Progenitor cell of endocrine pancreas (in vitro differentiated cells): ENCODE measurements around the gene CACNA1E. TPM values are rescaled to one million over a fixed set of nuclear protein-coding genes. Genes with fewer than 3 reads are reported as not detected.

Source experiments
- DNase-seq: peaks from one replicate; pipeline ENCODE4 v3.0.0; 2021; ENCODE audit warnings: low spot score; ENCODE audit not compliant: unreplicated experiment
- H3K27ac Mint-ChIP-seq: 2 replicates; pipeline ENCODE4 v1.8.0; 2021; ENCODE audit warnings: mild to moderate bottlenecking, moderate library complexity, mixed read lengths
- H3K27me3 Mint-ChIP-seq: 2 replicates; pipeline ENCODE4 v1.8.0; 2021; ENCODE audit warnings: mixed read lengths
- H3K36me3 Mint-ChIP-seq: 2 replicates; pipeline ENCODE4 v1.8.0; 2022; ENCODE audit warnings: mixed read lengths; ENCODE audit not compliant: insufficient read depth
- H3K4me1 Mint-ChIP-seq: 2 replicates; pipeline ENCODE4 v1.8.0; 2021; ENCODE audit warnings: low read depth, mixed read lengths
- H3K4me3 Mint-ChIP-seq: 2 replicates; pipeline ENCODE4 v1.8.0; 2021; ENCODE audit warnings: low read depth, mild to moderate bottlenecking, moderate library complexity, mixed read lengths
- H3K9me3 Mint-ChIP-seq: 2 replicates; pipeline ENCODE4 v1.8.0; 2021; ENCODE audit warnings: low read depth, mixed read lengths
- CTCF ChIP-seq: fragments of 200-600 bp; sonication (generic); IDR thresholded peaks from one replicate; pipeline ENCODE4 v1.5.0; 2021; ENCODE audit warnings: antibody characterized with exemption, mild to moderate bottlenecking; ENCODE audit not compliant: unreplicated experiment
- total RNA-seq: library from RNA; stranded (reverse); gene quantifications from 2 replicates; pipeline ENCODE4 v1.2.1, GENCODE V29; 2021

CACNA1E gene
- total RNA-seq, 1 donor from 2014 or later: 0.55 TPM

- no peak overlapping the region for H3K27ac Mint-ChIP-seq
- DNase-seq: no peak
- H3K36me3 Mint-ChIP-seq: no peaks in the 10 kb centered on the region
- H3K4me1 Mint-ChIP-seq: peaks cover 7% of the 10 kb centered on the region
- H3K4me3 Mint-ChIP-seq: no peak overlapping the region
- no peaks in the 10 kb centered on the region for H3K9me3 Mint-ChIP-seq
- TF ChIP-seq CTCF: no peak
- peaks cover 33% of the 10 kb centered on the region for H3K27me3 Mint-ChIP-seq
Measured at GRCh38 chr1:181443231-181443853, 40.0 kb upstream of the CACNA1E start.

- Mint-ChIP-seq H3K27ac (no peak overlapping the region), H3K4me1 (peaks cover 7% of the 10 kb centered on the region), H3K27me3 (peaks cover 30% of the 10 kb centered on the region), H3K9me3 (no peaks in the 10 kb centered on the region), H3K36me3 (no peaks in the 10 kb centered on the region), H3K4me3 (no peak overlapping the region)
- DNase-seq: no peak
- no peak for TF ChIP-seq CTCF
Measured at GRCh38 chr1:181445436-181445835, 37.9 kb upstream of the CACNA1E start.

GRCh38 chr1:181448461-181448860 lies 34.9 kb upstream of the CACNA1E start:
- H3K4me1 Mint-ChIP-seq: peaks cover 11% of the 10 kb centered on the region
- no peaks in the 10 kb centered on the region for H3K9me3 Mint-ChIP-seq
- no peak for DNase-seq
- H3K27me3 Mint-ChIP-seq: peaks cover 22% of the 10 kb centered on the region
- TF ChIP-seq CTCF: no peak
- no peak overlapping the region for H3K27ac Mint-ChIP-seq
- H3K4me3 Mint-ChIP-seq: no peak overlapping the region
- H3K36me3 Mint-ChIP-seq: no peaks in the 10 kb centered on the region

- no peak for DNase-seq
- Mint-ChIP-seq H3K9me3 (peaks cover 3% of the 10 kb centered on the region), H3K4me3 (no peak overlapping the region), H3K36me3 (no peaks in the 10 kb centered on the region), H3K27me3 (peaks cover 4% of the 10 kb centered on the region), H3K27ac (no peak overlapping the region), H3K4me1 (peaks cover 11% of the 10 kb centered on the region)
- TF ChIP-seq CTCF: no peak
Measured at GRCh38 chr1:181451661-181452230, 31.6 kb upstream of the CACNA1E start.

- H3K27me3 Mint-ChIP-seq: peaks cover 4% of the 10 kb centered on the region
- no peak for DNase-seq
- H3K27ac Mint-ChIP-seq: no peak overlapping the region
- H3K4me1 Mint-ChIP-seq: peaks cover 11% of the 10 kb centered on the region
- no peaks in the 10 kb centered on the region for H3K36me3 Mint-ChIP-seq
- H3K4me3 Mint-ChIP-seq: no peak overlapping the region
- peaks cover 6% of the 10 kb centered on the region for H3K9me3 Mint-ChIP-seq
- TF ChIP-seq CTCF: no peak
Measured at GRCh38 chr1:181452746-181453145, 30.6 kb upstream of the CACNA1E start.
